GM20431 (cell line): Measurements from ENCODE around the gene HP.
"Not testable (repeated sequence)": the region's sequence is repeated elsewhere in the genome, so short reads cannot be mapped to it uniquely, and the experiment has no call there.

ENCODE experiments used
- in situ Hi-C: fragments of 300-500 bp; cut with MseI, MboI; formaldehyde crosslinking; loops from one replicate; pipeline ENCODE4 v1.15.0; 2020; ENCODE audit warnings: low sequenced_read_pairs; ENCODE audit not compliant: unreplicated experiment

Gene HP, protein sequence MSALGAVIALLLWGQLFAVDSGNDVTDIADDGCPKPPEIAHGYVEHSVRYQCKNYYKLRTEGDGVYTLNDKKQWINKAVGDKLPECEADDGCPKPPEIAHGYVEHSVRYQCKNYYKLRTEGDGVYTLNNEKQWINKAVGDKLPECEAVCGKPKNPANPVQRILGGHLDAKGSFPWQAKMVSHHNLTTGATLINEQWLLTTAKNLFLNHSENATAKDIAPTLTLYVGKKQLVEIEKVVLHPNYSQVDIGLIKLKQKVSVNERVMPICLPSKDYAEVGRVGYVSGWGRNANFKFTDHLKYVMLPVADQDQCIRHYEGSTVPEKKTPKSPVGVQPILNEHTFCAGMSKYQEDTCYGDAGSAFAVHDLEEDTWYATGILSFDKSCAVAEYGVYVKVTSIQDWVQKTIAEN

DNA sequence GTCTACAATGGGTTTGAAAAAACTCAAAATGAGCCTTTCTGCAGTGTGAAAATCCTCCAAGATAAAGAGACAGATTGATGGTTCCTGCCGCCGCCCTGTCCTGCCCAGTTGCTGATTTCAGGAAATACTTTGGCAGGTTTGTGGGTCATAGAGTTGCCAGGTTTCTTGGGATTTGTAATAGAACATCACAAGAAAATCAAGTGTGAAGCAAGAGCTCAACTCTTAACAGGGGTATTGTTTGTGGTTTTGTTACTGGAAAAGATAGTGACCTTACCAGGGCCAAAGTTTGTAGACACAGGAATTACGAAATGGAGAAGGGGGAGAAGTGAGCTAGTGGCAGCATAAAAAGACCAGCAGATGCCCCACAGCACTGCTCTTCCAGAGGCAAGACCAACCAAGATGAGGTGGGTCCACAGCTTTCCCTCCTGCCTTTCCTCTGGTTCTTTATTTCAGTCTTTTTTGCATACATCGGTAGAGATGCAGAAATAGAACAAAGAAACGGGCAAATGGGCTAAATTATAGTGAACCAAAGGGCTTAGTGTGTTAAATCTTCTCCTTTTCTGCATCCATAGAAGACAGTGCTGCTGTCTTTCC, at the start of gene HP:
TSS of gene HP (plus strand) at position 252 of the 594 bp plus-strand sequence. CDS start at position 400, 148 bp downstream.
- in situ Hi-C loops, result not testable (repeated sequence)

- in situ Hi-C loops, result not testable (repeated sequence)
Observed at GRCh38 chr16:72008065-72008423, 46.3 kb upstream of the HP start.

DNA sequence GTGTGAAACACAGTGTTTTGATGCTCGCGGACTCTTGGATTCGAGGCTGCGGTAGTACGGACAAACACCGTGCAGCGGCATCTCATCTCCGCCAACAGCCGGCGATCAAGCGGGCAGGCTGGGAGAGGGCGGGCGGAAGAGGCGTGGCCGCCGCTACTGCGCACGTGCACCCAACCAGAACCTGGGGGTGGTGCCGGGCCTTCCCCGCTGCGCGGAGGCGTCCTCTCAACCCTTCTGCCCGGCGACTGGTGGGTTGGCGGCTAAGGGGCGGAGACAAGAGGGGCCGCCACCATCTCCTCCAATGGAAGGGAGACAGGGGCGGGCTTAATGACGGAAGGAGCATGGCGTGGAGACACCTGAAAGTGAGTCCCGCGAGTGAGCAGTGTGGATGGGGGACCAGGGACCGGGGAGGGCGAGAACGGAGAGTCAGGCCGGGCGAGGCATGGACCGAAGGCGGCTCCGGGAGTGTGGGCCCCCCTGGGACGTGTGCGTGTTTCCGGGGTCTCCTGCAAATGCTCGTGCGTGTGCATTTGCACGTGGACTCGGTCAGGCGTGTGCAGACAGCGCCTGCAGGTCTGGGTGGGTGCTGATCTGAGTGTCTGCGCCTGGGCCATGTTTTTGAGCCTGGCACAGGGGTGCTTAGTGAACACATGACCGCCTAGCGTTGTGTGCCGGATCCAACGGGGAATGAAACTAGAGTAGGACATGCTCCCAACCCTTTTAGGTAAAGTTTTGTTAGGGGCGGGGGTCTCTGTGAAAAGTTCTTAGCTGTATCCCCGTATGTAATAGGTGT, 45.7 kb upstream of the HP start, which contains the start of gene DHODH:
TSS of gene DHODH (plus strand) at position 321 of the 793 bp plus-strand sequence. CDS start at position 342, 21 bp downstream.
- in situ Hi-C loops, result no loop called here

- in situ Hi-C loops, result no loop called here
Observed at GRCh38 chr16:72009779-72010178, 44.5 kb upstream of the HP start.

DNA sequence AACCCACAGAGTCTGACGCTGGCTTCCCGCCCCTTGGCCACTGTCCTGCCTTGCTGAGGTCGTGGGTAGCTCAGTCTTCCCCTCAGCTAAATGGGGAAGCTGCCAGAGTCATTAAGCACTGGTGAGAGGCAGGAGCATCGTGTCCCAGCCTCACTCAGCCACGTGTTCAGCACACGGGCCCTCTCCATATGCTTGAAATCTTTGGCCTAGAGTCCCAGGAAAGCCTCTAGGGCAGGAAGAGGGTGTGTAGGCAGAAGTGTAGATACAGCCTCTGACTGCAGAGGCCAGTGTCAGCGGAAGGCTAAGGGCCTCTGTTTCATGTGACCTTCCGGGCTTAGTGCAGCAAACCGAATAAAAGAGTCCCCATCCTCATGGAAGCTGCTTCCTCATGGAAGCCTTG, 41.7 kb upstream of the HP start:
- in situ Hi-C loops, result no loop called here

DNA sequence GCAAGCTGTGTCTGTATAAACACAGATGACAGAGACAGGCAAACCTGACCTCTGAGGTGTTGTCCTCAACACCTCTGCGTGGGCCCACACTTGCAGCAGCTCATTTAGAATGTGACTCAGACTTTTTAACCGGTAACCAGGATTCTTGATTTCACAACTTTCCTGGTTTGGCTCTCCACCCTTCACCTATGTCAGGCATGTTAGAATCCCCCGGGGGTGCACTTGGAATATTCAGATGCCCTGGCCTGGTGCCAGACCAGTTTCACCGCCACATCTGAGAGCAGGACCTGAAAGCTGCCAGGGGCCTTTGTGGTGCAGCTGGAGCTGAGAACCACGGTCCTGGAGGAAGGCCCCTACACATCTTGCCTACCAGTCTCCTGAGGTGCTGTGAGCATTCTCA, 40.9 kb upstream of the HP start:
- in situ Hi-C loops, result no loop called here

DNA sequence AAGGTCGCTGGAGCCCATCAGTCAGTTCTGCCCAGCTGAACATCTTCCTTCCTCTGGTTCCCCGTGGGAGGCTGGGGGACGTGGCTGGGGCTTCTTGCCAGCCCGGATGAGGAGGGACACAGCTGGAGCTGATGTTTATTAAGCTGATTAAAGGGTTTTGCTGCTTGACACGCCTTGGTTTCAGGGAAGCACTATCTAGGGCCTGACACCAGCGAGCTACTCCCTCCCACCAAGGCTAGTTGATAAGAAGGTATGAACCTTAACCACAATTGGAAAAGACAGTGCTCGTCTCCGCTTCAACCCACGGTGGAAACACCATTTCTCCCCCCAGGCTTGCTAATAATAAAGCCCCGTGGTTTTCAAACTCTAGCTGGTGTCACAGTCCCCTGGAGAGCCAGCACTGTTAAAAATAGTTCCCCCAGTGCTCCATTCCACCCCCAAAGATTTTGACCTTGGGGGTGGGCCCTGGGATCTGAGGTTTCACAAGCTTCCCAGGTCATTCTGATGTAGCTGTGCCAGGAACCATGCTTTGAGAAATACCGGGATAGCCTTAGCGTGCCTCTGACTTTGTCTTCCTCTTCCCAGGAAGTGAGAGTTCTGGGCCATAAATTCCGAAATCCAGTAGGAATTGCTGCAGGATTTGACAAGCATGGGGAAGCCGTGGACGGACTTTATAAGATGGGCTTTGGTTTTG, 40.3 kb upstream of the HP start:
- in situ Hi-C loops, result no loop called here

GRCh38 chr16:72014675-72015074, 39.6 kb upstream of the HP start:
- in situ Hi-C loops, result no loop called here

DNA sequence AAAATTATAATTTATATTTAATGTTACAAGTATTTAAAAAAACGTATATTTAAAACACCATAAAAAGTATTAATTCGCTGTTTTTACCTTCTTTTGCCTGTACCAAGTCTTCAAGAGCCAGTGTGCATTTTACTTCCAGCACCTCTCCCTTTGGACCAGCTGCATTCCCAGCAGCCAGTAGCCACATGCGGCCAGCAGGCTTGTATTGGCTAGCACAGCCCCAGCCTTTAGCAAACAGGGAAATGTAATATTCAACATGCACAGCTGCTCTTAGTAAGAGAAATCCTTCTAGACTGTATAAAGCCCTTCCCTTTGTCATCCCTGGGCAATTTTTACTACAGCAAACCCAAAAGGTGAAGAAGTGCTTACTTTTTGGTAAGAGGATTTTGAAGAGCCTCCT, 39.2 kb upstream of the HP start:
- in situ Hi-C loops, result no loop called here

DNA sequence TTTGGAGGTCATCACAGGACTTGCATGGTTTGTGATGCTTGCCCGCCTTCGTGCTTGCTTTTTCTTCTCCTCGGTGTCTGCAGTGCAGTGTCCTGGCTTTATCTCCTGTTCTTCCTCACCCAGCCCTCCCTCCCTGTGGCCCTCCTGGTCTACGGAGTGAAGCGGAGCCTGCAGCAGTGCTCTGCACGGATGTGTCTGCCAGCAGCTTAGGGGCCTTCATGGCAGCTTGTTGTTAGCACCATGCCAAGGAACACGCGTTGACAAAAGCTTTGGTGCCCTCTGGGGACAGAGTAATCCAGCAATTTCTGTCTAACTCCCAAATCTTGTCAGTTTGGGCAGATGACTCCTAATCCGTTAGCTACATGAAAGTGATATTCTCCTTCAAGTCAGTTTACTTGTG, 35.8 kb upstream of the HP start:
- in situ Hi-C loops, result no loop called here

DNA sequence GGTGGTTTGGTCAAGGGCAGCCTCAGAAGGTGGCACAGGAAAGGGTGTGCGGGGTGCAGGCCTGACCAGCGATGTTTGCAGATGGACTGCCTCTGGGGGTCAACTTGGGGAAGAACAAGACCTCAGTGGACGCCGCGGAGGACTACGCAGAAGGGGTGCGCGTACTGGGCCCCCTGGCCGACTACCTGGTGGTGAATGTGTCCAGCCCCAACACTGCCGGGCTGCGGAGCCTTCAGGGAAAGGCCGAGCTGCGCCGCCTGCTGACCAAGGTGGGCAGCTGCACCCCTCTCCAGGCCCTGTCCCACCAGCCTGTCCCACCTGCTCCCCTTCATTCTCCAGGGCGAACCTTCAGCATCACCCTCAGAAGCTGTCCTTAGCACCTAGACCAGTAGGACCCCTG, 33.3 kb upstream of the HP start:
- in situ Hi-C loops, result no loop called here

DNA sequence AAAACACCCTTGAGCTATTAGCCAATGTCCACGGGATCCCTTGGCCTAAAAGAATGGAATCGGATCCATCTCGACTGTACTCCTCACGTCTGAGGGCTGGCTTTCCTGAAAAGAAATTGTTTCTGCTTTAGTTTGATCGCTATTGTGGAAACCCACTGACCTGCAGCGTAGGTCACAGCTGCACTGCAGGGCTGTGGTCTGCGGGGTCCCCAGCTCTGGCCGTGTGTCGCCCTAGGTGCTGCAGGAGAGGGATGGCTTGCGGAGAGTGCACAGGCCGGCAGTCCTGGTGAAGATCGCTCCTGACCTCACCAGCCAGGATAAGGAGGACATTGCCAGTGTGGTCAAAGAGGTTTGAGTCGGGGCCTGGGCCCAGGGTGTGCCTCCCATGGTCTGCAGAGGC, 32.2 kb upstream of the HP start:
- in situ Hi-C loops, result no loop called here

- in situ Hi-C loops, result no loop called here
Observed at GRCh38 chr16:72023962-72024361, 30.3 kb upstream of the HP start.

DNA sequence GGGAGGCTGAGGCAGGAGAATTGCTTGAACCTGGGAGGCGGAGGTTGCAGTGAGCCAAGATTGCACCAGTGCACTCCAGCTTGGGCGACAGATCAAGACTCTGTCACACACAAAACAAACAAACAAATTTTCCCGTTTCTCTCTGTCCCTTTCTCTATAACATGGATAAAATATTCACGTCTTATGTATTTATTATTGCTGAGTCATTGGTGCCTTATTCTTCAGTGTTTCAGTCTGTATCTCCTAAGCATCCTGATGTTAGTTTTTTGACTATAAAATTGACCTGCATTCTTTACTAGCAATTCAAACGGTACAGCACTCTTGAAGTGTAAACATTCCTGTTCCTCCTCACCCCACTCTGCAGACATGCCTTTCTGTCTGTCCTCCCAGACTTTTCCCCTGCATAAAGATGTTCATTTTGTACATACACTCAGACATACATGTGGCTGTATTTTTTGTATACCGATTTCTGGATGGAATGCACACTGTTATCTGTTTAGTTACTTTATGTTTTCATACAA, 29.4 kb upstream of the HP start:
- in situ Hi-C loops, result no loop called here

DNA sequence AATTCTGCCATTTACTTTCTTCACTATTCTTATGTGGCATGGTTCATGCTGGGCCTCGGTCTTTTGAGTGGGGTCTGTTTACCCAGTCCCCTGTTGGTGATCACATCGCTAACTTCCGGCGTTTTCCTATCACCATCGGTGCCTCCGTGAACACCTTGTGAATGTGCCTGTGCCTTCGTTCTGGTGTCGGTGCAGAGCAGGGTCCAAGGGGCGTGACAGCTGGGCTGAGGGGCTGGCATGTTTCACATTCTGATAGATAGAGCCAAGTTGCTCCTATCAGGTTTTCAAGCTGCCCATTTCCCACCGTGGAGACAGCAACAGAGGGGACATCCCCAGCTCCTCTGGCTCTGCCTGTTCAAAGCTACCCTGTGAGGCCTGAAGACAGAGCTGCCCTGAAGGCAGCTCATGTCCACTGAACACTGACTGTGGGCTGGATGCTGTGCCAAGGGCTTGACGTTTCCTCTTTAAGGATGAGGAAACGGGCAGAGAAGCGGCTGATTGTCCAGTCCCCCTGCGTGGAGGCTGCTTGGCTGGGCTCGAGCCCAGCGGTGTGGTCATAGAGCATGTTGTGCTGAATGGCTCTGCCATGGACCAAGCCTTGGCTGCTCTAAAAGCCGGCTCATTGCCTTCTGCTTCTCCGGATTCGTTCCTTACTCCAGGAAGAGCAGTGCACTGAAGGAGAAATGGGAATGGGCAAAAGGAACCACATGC, 28.7 kb upstream of the HP start:
- in situ Hi-C loops, result no loop called here

DNA sequence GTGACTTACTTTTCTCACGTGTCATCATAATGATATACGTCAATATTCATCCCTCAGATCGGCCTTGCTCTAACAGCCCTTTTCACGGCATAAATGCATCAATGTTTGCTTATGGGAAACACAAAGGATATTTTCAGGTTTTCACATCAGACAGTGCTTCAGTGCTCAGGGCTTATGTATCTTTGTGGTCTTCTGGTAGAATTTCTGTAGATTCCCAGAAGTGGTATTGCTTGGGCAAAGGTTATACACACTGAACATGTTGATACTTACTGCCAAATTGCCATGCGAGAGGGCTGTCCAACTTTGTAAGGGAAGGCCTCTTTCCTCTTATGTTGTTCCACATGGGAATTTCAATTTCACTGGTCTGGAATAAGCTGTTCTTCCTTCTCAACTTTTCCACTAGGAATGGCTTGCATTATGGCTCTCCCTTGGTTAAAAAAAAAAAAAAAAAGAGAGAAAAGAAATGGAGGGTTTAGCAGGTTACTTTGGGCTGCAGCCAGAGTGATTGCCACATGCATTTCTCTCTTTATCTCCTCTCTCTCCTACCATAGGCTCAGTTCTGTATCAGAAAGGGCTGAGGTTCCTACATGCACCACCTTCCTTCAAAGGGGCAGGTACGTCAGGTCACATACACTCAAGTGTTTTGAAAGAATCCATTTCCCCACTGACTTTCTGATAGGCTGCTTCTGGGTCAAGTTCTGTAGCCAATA, 26.5 kb upstream of the HP start:
- in situ Hi-C loops, result no loop called here

DNA sequence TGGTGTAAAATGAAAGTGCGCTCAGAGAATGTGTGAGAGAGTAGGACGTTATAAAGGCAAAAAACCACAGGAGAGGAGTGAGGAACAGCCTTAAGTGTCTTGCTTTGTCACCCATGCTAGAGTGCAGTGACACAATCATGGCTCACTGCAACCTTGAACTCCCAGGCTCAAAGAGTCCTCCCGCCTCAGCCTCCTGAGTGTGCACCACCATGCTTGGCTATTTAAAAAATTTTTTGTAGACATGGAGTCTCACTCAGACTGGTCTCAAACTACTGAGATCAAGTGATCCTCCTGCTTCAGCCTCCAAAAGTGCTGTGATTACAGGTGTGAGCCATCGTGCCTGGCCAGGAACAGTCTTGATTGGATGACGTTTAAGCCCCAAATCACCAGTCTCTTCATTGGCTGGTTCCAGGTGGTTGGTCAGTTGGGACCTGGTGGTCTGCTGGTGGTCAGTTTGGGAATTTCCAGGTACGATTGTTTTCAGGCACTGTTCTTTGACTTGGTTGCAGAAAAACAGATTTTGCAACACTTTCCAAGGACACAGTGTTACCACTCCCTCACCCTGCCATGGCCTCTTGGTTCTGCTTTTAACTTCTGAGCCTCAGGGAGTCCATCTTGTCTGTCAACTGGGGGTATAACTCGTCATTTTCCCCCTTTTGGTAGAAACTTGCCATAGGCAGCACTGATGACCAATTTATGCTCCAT, 24.6 kb upstream of the HP start:
- in situ Hi-C loops, result no loop called here

DNA sequence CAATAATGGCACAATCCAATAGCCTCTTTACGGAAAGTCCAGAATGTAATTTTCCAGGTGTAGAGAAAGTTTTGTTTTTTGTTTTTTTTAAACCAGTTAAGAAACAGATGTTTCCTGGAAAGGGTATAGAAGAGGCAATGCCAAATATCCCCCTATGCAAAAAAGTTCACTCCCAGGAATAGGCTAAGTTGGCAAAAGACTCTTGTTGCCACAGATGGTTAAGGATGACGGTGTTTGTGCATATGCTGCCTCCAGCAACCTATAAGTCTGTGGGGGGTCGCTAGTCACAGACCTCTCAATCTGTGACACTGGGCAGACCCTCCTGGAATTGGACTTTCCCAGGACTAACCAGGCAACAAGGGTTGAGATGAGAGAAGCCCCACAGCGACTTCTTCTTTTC, 20.9 kb upstream of the HP start:
- in situ Hi-C loops, result no loop called here
